Measurements from ENCODE around the gene DLG2.

GRCh38 chr11:84144531-84144930 is 1482.6 kb downstream of the DLG2 start:
- TF ChIP-seq CTCF (IDR thresholded peaks at IDR 0.05; ENCODE audit: low read depth, low read length, poor library complexity, severe bottlenecking) (no peak), EZH2phosphoT487 (IDR thresholded peaks at IDR 0.05; ENCODE audit: borderline replicate concordance, low read length) (no peak)

Measured in DOHH2 (cell line).